NCI-H226 (cell line): ENCODE data around the gene TEX12.
"Not testable (repeated sequence)": the region's sequence is repeated elsewhere in the genome, so short reads cannot be mapped to it uniquely, and the experiment has no call there.

Experiments used
- DNase-seq: peaks from one replicate; pipeline ENCODE4 v3.0.0-alpha.2; 2015

TEX12 gene

GRCh38 chr11:112165049-112165448 is 2.1 kb upstream of the TEX12 start:
- no peak for DNase-seq

GRCh38 chr11:112166562-112166961 is 610 bp upstream of the TEX12 start:
- peak; percentile 71 for DNase-seq

GRCh38 chr11:112172362-112172994 is 5.3 kb downstream of the TEX12 start:
- no peak for DNase-seq

- no peak for DNase-seq
Measured at GRCh38 chr11:112173152-112173551, 6.0 kb downstream of the TEX12 start.

GRCh38 chr11:112174789-112175598 is 7.8 kb downstream of the TEX12 start, which contains the start of gene BCO2:
Gene BCO2, plus strand, starts transcription at chr11:112175512. Its CDS starts 90 bp downstream, at chr11:112175602.
- DNase-seq = peak; percentile 62

- no peak for DNase-seq
Measured at GRCh38 chr11:112175599-112175952, 8.4 kb downstream of the TEX12 start.

- peak; percentile 24 for DNase-seq
Measured at GRCh38 chr11:112176077-112176476, 8.9 kb downstream of the TEX12 start.

GRCh38 chr11:112177589-112177988 is 10.4 kb downstream of the TEX12 start:
- no peak for DNase-seq

GRCh38 chr11:112178428-112178827 is 11.3 kb downstream of the TEX12 start:
- no peak for DNase-seq

- DNase-seq = no peak
Measured at GRCh38 chr11:112178936-112179335, 11.8 kb downstream of the TEX12 start.

- no peak for DNase-seq
Measured at GRCh38 chr11:112179601-112180000, 12.4 kb downstream of the TEX12 start.

GRCh38 chr11:112182867-112183266 is 15.7 kb downstream of the TEX12 start:
- DNase-seq = no peak

- no peak for DNase-seq
Measured at GRCh38 chr11:112185883-112186282, 18.7 kb downstream of the TEX12 start.

- no peak for DNase-seq
Measured at GRCh38 chr11:112186304-112186703, 19.1 kb downstream of the TEX12 start.

GRCh38 chr11:112195113-112195512 is 27.9 kb downstream of the TEX12 start:
- DNase-seq = peak; percentile 44

- peak; percentile 72 for DNase-seq
Measured at GRCh38 chr11:112195951-112196351, 28.8 kb downstream of the TEX12 start.

- no peak for DNase-seq
Measured at GRCh38 chr11:112196519-112197087, 29.4 kb downstream of the TEX12 start.

- DNase-seq = not testable (repeated sequence)
Measured at GRCh38 chr11:112199101-112199500, 31.9 kb downstream of the TEX12 start.

- DNase-seq = no peak
Measured at GRCh38 chr11:112200252-112200651, 33.1 kb downstream of the TEX12 start.

GRCh38 chr11:112206071-112206470 is 38.9 kb downstream of the TEX12 start:
- DNase-seq = no peak

- no peak for DNase-seq
Measured at GRCh38 chr11:112210890-112211289, 43.7 kb downstream of the TEX12 start.

- DNase-seq = no peak
Measured at GRCh38 chr11:112211536-112211935, 44.4 kb downstream of the TEX12 start.

GRCh38 chr11:112212290-112212689 is 45.1 kb downstream of the TEX12 start:
- DNase-seq = no peak

GRCh38 chr11:112212710-112213109 is 45.5 kb downstream of the TEX12 start:
- no peak for DNase-seq
